HG02588 (cell line): ENCODE results near the gene FSTL4.

ENCODE experiments used
- ATAC-seq: cut with Tn5 transposase; IDR thresholded peaks from one replicate; pipeline ENCODE4 v1.9.1; 2021; ENCODE audit warnings: mild to moderate bottlenecking, moderate library complexity; ENCODE audit not compliant: unreplicated experiment

Gene FSTL4

DNA sequence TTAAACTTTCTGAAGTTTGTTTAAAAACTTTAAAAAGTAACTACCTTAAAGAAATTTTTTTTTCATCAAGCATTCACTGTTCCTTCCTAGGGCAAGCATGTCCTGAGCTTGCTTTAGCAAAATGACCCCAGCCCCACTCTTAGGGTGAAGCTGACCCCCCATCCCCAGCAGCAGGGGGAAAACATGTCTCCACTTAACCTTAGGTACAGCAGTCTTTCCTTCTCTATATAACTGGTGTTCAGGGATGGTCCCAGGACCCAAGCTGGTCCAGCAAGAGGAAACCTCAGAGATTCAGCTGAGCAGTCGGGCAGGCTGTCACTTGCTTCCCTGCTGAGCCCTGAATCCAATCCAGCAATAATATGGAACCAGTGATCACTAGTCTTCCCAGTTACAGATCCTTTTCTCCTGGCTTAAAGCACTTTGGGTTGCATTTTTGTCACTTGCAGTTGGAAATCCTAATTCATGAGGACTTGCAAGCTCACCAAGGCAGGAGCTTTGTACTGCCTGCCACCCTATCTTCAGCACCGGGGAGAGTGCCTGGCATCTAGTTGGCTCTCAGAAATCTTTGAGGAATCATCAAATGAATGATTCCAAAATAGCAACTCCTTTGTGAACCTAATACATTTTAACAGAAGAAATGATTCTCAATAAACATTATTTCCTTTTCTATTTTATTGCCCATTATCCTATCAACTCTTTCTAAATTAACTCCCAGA lies 91.2 kb downstream of the FSTL4 start:
- no peak for ATAC-seq

- ATAC-seq: no peak
Measured at GRCh38 chr5:133520062-133520461, 92.3 kb downstream of the FSTL4 start.

DNA sequence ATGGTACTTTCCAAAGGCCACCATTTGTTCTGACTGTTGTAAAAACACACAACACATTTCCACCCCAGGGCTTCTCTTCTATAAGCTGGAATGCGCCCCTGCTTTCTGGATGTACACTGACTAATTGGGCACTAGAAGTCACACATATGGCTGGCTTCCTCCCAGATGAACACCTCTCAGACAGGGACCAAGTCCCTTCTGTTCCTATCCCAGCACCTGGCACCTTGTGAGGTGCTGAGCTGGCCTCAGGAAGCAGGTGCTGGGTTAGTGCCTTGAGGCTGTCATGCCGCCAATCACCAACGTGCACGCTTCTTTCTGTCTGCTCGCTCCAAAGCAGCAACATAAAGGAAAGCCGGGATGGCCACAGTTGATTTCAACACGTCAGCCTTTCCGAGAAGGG lies 93.2 kb downstream of the FSTL4 start:
- no peak for ATAC-seq

DNA sequence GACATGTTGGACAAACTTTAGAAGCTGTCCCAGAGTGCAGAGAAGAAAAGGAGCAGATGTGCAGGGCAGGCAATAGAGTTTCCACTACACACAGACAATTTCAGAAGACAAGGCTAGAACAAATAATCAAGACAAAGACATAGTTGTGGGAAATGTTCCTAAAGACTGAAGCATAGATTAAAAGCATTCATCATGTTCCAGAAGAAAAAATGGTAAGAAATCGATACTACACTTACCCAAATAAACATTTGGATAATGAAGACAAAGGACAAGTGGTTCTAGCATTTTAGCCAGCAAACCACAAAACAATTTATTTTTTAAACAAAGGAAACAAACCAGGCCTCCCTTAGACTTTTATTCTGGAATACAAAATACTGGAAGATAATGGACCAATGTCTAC lies 97.9 kb downstream of the FSTL4 start:
- ATAC-seq: no peak

- no peak for ATAC-seq
Measured at GRCh38 chr5:133512896-133513295, 99.4 kb downstream of the FSTL4 start.

DNA sequence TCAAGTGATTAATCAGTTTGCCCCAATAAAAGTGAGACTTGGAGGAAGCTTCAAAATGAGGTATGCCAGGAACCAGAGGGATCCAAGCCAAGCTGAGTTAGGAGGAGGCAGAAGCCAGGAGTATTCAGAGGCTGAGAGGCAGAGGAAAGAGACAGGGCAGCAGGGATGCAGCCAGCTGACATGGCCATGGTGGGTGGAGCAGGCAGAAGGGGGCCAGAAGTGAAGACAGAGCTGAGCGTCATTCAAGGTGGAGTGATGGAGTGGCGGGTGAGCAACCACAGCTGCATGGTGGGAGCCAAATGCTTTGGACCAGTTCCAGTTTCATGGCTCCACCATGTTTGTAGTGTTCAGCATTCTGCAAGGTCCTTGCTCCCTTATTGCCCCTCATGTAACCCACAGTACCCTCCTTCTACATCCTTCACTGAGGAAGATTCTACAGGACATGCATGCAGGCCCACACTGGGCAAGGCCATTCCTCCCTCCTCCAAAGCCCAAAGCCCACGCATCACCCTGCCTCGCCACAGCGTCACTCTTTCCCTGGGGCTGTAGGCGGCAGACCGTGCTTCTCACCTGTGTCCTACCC lies 100.6 kb downstream of the FSTL4 start:
- no peak for ATAC-seq

- ATAC-seq: no peak
Measured at GRCh38 chr5:133510634-133511262, 101.6 kb downstream of the FSTL4 start.

DNA sequence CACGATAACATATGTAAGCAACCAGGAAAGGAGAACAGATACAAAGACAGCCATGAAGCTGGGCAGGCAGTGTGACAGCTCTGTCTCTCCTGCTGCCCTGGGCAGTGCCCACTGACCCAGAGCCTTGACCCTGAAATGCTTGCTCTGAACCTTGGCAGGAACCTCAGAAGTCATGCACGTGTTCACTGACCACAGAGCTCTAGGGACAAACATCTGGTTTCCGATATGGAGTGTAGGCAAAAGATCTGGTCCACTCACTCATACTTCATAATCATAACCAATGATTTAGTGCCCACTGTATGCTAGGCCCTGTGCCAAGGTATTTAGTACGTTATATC lies 102.6 kb downstream of the FSTL4 start:
- no peak for ATAC-seq

DNA sequence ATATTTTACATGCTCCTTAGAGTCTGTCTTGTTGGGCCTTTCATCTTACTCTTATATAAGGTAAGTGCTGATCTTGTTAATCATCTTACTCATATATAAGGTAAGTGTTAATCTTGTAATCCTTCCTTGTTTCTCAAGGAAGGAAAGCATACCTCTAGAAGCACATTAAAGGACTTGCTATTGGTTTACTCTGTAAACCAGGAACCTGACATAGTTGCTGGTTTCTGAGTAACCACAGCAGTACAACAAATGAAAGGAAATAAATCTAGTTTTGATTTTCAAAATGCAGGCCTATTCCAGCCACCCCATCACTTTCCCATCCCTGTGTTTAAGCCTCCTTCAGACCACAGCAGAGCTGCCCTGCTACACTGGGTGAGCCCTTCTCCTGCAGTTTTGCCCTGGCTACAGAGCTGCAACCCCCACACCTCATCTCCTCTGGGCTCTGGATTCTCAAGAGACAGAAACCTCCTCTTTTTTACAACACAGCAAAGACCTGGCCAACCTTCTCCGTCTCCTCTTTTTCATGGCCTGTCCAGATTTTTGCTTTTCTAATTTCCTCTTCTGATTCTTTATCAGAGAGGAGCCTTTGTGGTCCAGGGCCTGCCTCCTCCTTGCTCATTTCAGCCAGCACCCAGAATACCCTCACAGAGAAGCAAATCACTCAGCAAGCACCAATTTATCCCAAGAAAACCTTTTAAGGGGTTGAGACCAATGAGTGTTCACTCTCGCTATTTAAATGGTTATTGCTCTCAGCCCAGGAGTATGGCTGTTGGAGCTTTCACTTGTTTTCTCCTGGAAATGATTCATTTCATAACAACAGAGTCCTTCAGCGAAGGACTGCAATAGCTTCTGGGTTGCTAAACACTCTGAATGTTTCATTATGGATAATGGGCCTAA lies 103.2 kb downstream of the FSTL4 start:
- ATAC-seq: no peak

- ATAC-seq: no peak
Measured at GRCh38 chr5:133508331-133508730, 104.0 kb downstream of the FSTL4 start.

GRCh38 chr5:133506181-133506580 lies 106.2 kb downstream of the FSTL4 start:
- ATAC-seq: no peak

GRCh38 chr5:133503511-133503910 lies 108.8 kb downstream of the FSTL4 start:
- no peak for ATAC-seq

DNA sequence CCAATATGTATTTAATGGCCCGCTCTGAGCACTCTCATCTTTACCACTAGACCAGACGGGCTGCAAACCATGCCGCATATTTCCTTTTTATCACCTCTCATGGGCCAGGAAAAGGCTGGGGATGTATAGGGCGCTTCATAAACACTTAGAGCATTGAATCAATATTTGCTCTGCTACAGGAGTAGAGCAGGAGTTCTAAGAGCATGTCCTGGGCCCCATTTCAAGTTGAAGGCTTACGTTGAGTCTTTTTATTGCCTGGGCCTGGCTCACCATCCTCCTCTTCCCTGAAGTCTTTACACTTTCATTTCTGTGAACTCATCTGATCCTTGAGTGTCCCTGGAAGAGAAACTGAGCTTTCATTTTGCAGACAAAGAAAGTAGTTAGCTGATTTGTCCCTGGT lies 112.4 kb downstream of the FSTL4 start:
- ATAC-seq: no peak

- no peak for ATAC-seq
Measured at GRCh38 chr5:133497608-133498348, 114.6 kb downstream of the FSTL4 start.

GRCh38 chr5:133496631-133497030 lies 115.7 kb downstream of the FSTL4 start:
- no peak for ATAC-seq

- ATAC-seq: no peak
Measured at GRCh38 chr5:133494923-133495246, 117.5 kb downstream of the FSTL4 start.

- ATAC-seq: no peak
Measured at GRCh38 chr5:133494232-133494922, 118.0 kb downstream of the FSTL4 start.

DNA sequence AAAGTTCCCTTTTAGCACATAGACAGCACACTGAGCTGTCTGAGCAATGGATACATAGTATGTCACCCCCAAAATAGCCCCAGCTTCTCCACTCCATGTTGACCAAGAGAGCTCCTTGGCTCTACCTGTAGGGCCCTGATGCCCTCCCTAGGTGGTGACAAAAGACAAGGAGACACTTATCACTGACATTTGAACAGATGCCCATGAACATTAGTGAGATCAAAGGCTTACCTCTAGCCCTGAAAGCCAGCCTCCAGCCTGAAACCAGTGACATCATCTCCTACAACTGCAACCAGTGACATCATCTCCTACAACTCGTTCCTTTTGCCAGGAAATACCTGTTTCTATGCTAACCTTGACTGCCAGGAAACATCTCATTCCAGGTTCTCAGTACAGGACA lies 122.7 kb downstream of the FSTL4 start:
- no peak for ATAC-seq

DNA sequence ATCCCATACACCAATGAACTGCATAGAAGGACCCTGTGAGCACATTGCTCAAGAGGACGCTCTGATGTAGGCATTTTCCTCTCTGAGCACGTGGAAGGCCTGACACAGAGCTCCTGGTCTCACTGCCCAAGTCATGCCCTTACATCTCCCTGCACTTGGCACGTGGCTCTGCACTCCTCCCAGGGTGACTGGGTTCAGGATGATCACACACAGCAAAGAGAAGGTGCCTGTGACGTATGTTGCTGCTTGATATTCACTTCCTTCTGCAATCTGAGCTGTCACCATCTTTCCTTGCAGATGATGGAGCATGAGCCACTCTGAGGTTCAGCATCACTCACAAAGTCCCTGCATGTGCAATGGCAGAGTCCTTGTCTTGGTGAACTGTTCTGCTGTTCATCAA lies 125.2 kb downstream of the FSTL4 start:
- ATAC-seq: no peak

DNA sequence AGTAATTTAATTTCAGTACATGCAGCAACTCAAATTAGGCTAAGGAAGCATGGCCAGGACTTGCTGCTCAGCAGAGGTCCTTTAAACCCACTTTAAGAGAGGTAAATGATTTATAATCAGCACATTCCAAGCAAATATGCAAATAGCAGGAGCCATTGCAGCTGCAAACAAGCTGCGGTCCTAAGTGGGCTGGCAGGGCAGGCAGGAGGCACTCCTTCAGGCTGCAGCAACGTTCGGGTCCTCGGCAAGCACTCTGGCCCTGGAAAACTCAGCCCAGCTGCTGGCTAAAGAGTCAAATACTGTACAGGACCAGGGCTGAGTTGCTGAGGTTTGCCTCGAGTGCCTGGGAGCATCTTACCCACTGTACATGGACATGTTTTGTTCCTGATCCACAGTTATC lies 126.9 kb downstream of the FSTL4 start:
- ATAC-seq: no peak
